Heart left ventricle (tissue), 16 donors: ENCODE data around the gene ARPC1B. TPM values are rescaled to one million over a fixed set of nuclear protein-coding genes. Genes with fewer than 3 reads are reported as not detected.

Experiments used
- ATAC-seq, 4 donors: fragments of 200-7000 bp; cut with Tn5 transposase; one replicate each; pipeline ENCODE4 v1.9.1; 2020 to 2022; ENCODE audit warnings: moderate library complexity in 4 of 4, mild to moderate bottlenecking in 3 of 4, moderate number of reproducible peaks in 1 of 4
- DNase-seq, 5 donors: peaks; one replicate each; pipeline ENCODE4 v3.0.0-alpha.2; 2020
- H3K27ac ChIP-seq, 12 donors: fragments of 200-600 bp; sonication (generic) in 4 of 12; one replicate each; pipeline versions ENCODE4 v1.5.0 to v1.8.0; 2016 to 2022; ENCODE audit warnings: mild to moderate bottlenecking in 2 of 12
- H3K27me3 ChIP-seq, 9 donors: fragments of 200-600 bp; sonication (generic) in 2 of 9; one replicate each; pipeline versions ENCODE4 v1.5.1 to v1.8.0; 2016 to 2022; ENCODE audit warnings: mild to moderate bottlenecking in 3 of 9
- H3K36me3 ChIP-seq, 9 donors: fragments of 200-600 bp; sonication (generic) in 2 of 9; one replicate each; pipeline versions ENCODE4 v1.5.0 to v1.8.0; 2018 to 2022; ENCODE audit warnings: mild to moderate bottlenecking in 2 of 9
- H3K4me1 ChIP-seq, 12 donors: fragments of 200-600 bp; sonication (generic) in 4 of 12; one replicate each; pipeline versions ENCODE4 v1.5.0 to v1.8.0; 2016 to 2022; ENCODE audit warnings: mild to moderate bottlenecking in 3 of 12
- H3K4me3 ChIP-seq, 12 donors: fragments of 200-600 bp; sonication (generic) in 4 of 12; one replicate each; pipeline versions ENCODE4 v1.5.0 to v1.8.0; 2017 to 2022; ENCODE audit warnings: mild to moderate bottlenecking in 9 of 12, moderate library complexity in 4 of 12
- H3K9me3 ChIP-seq, 12 donors: fragments of 200-600 bp; sonication (generic) in 4 of 12; one replicate each; pipeline versions ENCODE4 v1.5.0 to v1.8.0; 2016 to 2022; ENCODE audit warnings: mild to moderate bottlenecking in 1 of 12
- CTCF ChIP-seq, 12 donors: fragments of 200-600 bp; sonication (generic) in 4 of 12; IDR thresholded peaks; one replicate each; pipeline versions ENCODE4 v1.5.0 to v1.8.0; 2018 to 2022; ENCODE audit warnings: antibody characterized with exemption in 12 of 12, mild to moderate bottlenecking in 5 of 12
- POLR2A ChIP-seq, 2 donors: fragments of 450-650 bp; IDR thresholded peaks; one replicate each; pipeline ENCODE4 v1.6.1; 2017; ENCODE audit warnings: antibody characterized with exemption in 2 of 2, mild to moderate bottlenecking in 2 of 2, moderate library complexity in 2 of 2
- WGBS, 4 donors: extraction: QIAGEN DNeasy Blood & Tissue Kit in 2 of 4; methylation state at CpG; one replicate each; pipeline versions ENCODE4 v1.1.5 to v1.1.7; 2013 to 2018; 5-methylcytosine and 5-hydroxymethylcytosine counted together
- intact Hi-C, 10 donors: fragments of 100-400 bp; cut with DNase I; formaldehyde crosslinking; loops; one replicate each; pipeline versions ENCODE4 v1.11.1 to v1.14.2; 2022
- polyA plus RNA-seq, 2 donors: library from polyadenylated mRNA; stranded (reverse); fragments of 200-250 nt; gene quantifications; one replicate each; pipeline ENCODE4 v1.2.3, GENCODE V29; 2013
- total RNA-seq, 9 donors: library from RNA; depleted of rRNA in 2 of 9; stranded (reverse); fragments of >200 nt in 2 of 9; fragmentation: NEBNext Ultra II Directional in 3 of 9; extraction: Animal tissue kit (Norgen Biotek cat#: 25700) in 3 of 9; gene quantifications; one replicate each; pipeline versions ENCODE4 v1.1.0 to v1.2.4, GENCODE V29; 2016 to 2023
- donor health status: ischemic (EF 13 %, LVEDD 7.1; RV severe dilation, severe dysfunction).
- donor health status: healthy with polysubstance abuse.
- donor health status: DM: no; HTN: yes; CAD: no.
- donor health status: DM: no; HTN: no; CAD: no.
- donor health status: ischemic (EF 25% LVEDD 6.9; RV normal size, moderate dysfunction).
- donor health status: ischemic (EF 25% LVEDD 5.7; RV mildly dilated, moderate dysfunction).
- donor health status: healthy.
- donor health status: DM: yes; HTN: yes; CAD: no.
- donor health status: ischemic (EF 35%, LVEDD 5.7; RV mildly dilated, moderate dysfunction).
- donor health status: nonischemic (EF 11% LVEDD 7.7; RV severe dilation, severe dysfunction).
- donor health status: DM: yes; HTN: yes; CAD: no.
- donor health status: PGD.
- donor health status: ischemic (EF 29% LVEDD 5.4; RV normal size, mild dysfunction).
- donor health status: nonischemic (EF 23%, LVEDD 6.1; RV moderate dilation, normal function).

The ARPC1B gene
- total and polyA plus RNA-seq, 11 donors, result 17.2 to 142 (median 37.1) TPM

- DNase-seq (no peak), ATAC-seq (peak in 1 of 4 donors; percentile 3)
- intact Hi-C loops, result loop anchor here in 3 of 10 donors (5.0 to 10.0 kb wide), 2 partner anchors 37 to 45 kb away; partner anchors contain the start of genes BUD31 (in 2 of the 3) and PDAP1 (in 2 of the 3)
- Histone ChIP-seq H3K4me3 (no peak overlapping the region), H3K4me1 (peaks cover 0 to 25% (median 7%) of the 10 kb centered on the region in 12 donors), H3K27me3 (no peaks in the 10 kb centered on the region), H3K36me3 (peaks cover 0 to 42% (median 34%) of the 10 kb centered on the region in 9 donors), H3K9me3 (no peaks in the 10 kb centered on the region), H3K27ac (peak overlapping the region in 2 of 12 donors; percentile 35 to 49)
- WGBS, 4 donors, result 54 to 60% (median 58%) methylated on average over 8 to 9 of the region's 9 CpGs
- TF ChIP-seq CTCF (IDR thresholded peaks at IDR 0.05) (no peak), POLR2A (IDR thresholded peaks at IDR 0.05) (no peak)
Observed at GRCh38 chr7:99369767-99370391, 4.7 kb upstream of the ARPC1B start.

- peaks cover 0 to 26% (median 18%) of the 10 kb centered on the region in 9 donors for H3K36me3 ChIP-seq
- ATAC-seq (no peak), DNase-seq (no peak)
- H3K9me3 ChIP-seq, result no peaks in the 10 kb centered on the region
- H3K27ac ChIP-seq, result no peak overlapping the region
- intact Hi-C loops, result loop anchor here in 1 of 10 donors (5.0 kb wide), 1 partner anchor 36 kb away; the partner anchor contains the start of genes BUD31 and PDAP1
- peaks cover 0 to 37% (median 13%) of the 10 kb centered on the region in 12 donors for H3K4me1 ChIP-seq
- no peak overlapping the region for H3K4me3 ChIP-seq
- H3K27me3 ChIP-seq, result no peaks in the 10 kb centered on the region
- 91 to 94% (median 94%) methylated on average over 11 of the region's 11 CpGs for WGBS, 4 donors
- TF ChIP-seq POLR2A (IDR thresholded peaks at IDR 0.05) (no peak), CTCF (IDR thresholded peaks at IDR 0.05) (no peak)
Observed at GRCh38 chr7:99371376-99371920, 3.1 kb upstream of the ARPC1B start.

- no peaks in the 10 kb centered on the region for H3K27me3 ChIP-seq
- WGBS, 4 donors, result 44 to 52% (median 46%) methylated on average over 18 to 21 of the region's 21 CpGs
- H3K27ac ChIP-seq, result peak overlapping the region in 9 of 12 donors; percentile 0 to 56 (median 45)
- TF ChIP-seq POLR2A (IDR thresholded peaks at IDR 0.05), result no peak
- TF ChIP-seq CTCF (IDR thresholded peaks at IDR 0.05), result no peak
- peaks cover 0 to 39% (median 13%) of the 10 kb centered on the region in 12 donors for H3K4me1 ChIP-seq
- peak; percentile 3 to 22 (median 8) for ATAC-seq
- intact Hi-C loops, result loop anchor here in 1 of 10 donors (5.0 kb wide), 1 partner anchor 35 kb away; the partner anchor contains the start of genes BUD31 and PDAP1
- H3K4me3 ChIP-seq, result peak overlapping the region in 1 of 12 donors; percentile 19
- no peaks in the 10 kb centered on the region for H3K9me3 ChIP-seq
- peaks cover 0 to 24% (median 9%) of the 10 kb centered on the region in 9 donors for H3K36me3 ChIP-seq
- peak in 1 of 5 donors; percentile 43 for DNase-seq
Observed at GRCh38 chr7:99372275-99373090, 2.0 kb upstream of the ARPC1B start.
